GM19238 (cell line): Measurements from ENCODE around the gene CEPT1.

Experiments
- DNase-seq: peaks from one replicate; pipeline ENCODE4 v3.0.0; 2011; ENCODE audit warnings: low spot score; ENCODE audit not compliant: insufficient read length

The CEPT1 gene

GRCh38 chr1:111192074-111192473 lies 52.1 kb downstream of the CEPT1 start:
- DNase-seq, result no peak

GRCh38 chr1:111192658-111193519 lies 52.9 kb downstream of the CEPT1 start:
- DNase-seq, result no peak

- no peak for DNase-seq
These were observed 53.9 kb downstream of the CEPT1 start for GRCh38 chr1:111193712-111194480.

GRCh38 chr1:111195002-111195684 lies 55.1 kb downstream of the CEPT1 start:
- DNase-seq, result no peak

DNA sequence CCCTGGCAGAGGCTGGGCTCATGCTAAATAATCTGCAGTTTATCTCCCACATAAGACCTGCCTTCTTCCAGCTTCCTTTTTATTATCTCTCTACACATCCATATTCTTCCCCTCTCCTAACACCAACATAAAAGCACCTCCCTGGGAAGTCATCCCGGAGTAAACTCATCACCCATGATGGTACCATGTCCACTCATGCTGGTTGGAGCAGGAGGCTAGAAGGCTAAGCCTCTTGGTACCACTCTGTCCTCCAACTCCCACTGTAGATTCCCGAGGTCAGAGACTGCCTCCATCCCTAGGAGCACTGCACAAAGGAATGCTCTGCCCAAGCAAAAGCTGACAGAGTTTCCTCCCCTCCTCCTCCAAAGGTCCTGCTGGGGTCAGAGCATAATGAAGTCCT lies 56.2 kb downstream of the CEPT1 start:
- no peak for DNase-seq

DNA sequence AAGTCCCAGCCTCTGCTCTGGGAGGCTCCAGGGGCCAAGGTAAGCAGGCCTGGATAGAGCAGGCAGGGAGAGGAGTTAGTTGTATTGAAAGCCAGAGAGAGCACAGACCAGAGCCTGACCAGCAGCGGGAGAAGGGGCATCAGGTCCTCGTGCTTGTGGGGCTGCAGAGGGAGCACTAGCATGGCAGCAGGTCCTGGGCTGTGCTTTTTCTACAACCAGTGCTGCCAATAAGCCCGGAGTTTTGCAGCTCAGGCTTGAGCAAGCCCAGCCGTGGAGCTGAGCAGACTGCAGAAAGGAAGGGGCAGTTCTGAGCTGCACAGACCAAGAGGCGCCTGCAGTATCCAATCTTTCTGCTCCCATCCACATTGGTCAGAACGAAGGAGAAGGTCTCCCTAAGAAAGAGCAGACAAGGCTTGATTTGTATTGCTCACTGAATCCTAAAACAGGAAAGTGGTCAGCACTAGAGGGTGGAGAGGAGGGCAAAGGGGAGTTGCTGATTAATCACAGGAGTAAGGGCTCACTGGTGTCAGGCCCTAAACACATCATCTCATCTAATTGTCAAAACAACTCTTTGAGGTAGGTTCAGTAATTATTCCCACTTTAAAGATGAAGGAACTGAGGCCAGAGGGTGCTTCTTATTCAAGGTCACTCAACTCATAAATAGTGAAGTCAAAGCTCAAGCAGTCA lies 57.7 kb downstream of the CEPT1 start:
- no peak for DNase-seq

DNA sequence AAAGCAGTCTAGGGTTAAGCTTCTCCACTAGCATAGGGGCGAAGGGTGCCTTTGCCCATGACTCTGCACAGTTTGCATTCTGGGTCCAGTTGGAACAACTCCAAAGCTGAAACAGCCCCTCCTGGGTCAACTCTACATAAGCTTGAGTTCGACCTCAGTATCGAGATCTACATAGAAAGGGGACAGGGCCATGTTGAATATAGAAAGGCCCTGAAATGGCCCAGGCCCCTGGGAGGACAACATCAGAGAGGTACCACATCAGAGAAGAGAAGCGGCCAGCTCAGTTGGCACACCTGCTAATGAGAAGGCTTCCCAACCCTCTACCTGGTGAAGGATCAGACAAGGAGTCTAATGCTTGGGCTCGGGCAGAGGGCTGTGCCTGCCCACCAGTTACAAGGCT lies 58.8 kb downstream of the CEPT1 start:
- no peak for DNase-seq

DNA sequence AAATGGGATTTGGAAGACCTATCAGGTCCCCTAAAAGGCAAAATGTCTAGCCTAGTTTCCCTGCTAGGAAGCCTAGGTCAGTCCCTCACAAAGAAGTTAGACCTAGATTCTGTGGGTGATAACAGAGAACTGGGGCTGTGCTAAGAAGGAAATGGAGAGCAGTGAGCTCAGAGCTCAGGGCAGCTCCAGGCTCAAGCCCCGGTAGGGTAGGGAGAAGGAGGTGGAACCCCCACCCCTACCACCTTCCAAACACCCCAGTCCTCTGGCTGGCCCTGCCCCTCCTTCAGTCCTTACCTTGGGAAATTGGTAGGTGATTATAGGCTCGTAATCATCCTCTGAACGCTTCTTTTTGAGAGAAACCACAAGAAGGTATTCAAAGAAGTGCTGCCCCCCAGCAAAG lies 59.3 kb downstream of the CEPT1 start:
- DNase-seq, result no peak

- DNase-seq, result no peak
These were observed 60.1 kb downstream of the CEPT1 start, which contains the start of gene DENND2D for GRCh38 chr1:111199881-111200801. DENND2D (minus strand) TSS chr1:111200646; CDS start chr1:111200459, 187 bp downstream.

DNA sequence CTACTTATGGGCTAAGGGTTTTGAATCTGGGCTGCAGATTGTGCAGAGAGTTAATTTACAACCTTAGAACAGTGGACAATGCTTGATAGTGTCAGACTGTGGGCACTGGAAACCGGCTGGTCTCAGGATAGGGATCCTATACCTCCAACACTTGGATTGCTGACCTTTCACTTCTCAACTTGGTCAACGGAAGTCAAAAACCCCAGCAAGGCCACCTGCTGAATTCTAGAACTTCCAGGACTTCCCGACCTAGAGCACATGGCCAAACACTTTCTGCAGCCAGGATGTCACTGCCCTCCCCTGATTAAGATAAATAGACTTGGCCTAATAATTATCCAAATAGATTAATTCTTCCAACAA lies 60.8 kb downstream of the CEPT1 start:
- DNase-seq, result no peak

- DNase-seq, result no peak
These were observed 61.5 kb downstream of the CEPT1 start for GRCh38 chr1:111201275-111202090.

GRCh38 chr1:111202366-111202706 lies 62.3 kb downstream of the CEPT1 start:
- no peak for DNase-seq

DNA sequence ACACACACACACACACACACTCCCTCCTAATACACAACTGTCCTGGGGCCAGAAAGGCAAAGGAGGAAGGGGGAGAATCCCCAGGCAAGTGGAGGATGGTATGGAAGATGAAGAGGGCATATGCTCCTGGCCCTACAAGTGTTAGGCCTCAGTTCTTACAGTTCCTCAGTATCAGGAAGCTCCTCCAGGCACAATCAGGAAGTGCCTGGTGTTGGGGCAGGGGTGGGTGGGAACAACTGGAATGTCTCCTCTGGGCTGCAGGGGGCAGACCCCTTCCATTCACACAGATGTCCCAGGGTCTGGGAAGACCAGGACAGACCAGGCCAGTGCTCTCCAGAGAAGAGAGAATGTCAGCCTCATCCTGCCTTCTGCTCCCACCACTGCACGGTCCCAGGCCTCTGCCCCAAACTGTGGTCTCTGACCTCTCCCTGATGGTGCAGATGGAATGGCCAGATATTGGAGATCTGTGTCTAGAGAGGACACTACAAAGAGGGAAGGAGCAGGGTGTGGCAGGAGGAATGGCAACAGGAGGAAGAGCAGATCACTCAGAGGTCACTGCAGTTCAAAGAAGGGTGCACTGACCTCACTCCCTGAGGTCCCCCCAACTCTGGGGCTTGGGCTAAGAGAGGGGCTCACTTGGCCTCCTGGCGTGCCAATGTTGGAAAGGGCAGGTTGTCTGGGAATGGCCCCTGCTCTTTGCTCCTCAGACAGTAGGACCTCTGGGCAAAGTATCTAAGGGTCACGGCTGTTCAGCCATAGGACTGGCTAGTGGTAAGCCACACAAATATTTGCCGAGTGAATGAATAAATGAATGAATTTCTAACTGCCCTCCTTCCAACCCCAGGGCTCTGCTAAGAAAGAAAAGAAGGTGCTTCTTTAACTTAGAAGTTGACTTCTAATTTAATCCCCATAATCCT lies 62.9 kb downstream of the CEPT1 start:
- no peak for DNase-seq

GRCh38 chr1:111203681-111204200 lies 63.7 kb downstream of the CEPT1 start:
- DNase-seq, result peak; percentile 87

- peak; percentile 70 for DNase-seq
These were observed 64.4 kb downstream of the CEPT1 start for GRCh38 chr1:111204201-111204982.

- DNase-seq, result no peak
These were observed 65.1 kb downstream of the CEPT1 start for GRCh38 chr1:111204983-111205713.

DNA sequence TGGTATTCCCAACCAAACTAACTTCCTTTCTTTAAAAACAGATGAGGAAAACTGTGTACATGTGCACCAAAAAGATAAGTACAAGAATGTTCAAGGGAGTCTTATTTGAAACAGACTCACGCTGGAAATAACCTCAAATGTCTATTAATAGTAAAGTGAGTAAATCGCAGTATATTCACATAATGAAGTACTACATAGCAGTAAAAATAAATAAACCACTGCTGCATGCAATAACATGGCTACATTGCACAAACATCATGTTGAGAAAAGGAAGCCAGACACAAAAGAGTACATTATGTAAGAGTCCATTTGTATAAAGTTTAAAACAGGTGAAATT lies 65.7 kb downstream of the CEPT1 start:
- DNase-seq, result no peak
